ENCODE results near the gene CAMTA1.

DNA sequence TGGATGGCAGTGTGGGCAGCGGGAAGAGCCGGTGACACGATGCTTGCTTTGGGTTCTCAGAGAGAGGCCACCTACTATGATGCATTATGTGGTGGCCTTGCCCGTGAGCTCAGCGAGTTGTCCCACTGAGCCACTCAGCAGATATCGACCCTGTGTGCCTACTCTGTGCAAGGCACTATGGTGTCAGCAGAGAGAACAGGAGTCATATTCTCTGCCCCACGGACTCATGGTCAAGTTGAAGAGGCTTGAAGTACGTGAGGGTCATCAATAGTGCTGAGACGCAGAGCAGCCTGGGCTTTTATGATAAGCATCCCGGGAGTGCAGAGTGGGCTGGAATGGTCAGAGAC lies 466.2 kb downstream of the CAMTA1 start:
- TF ChIP-seq SIN3A (IDR thresholded peaks at IDR 0.05; ENCODE audit: borderline replicate concordance, insufficient read depth, low read depth, low read length) (no peak), POLR2AphosphoS5 (IDR thresholded peaks at IDR 0.05; ENCODE audit: low read depth, low read length) (no peak)
- TF ChIP-seq, protein P1, sequence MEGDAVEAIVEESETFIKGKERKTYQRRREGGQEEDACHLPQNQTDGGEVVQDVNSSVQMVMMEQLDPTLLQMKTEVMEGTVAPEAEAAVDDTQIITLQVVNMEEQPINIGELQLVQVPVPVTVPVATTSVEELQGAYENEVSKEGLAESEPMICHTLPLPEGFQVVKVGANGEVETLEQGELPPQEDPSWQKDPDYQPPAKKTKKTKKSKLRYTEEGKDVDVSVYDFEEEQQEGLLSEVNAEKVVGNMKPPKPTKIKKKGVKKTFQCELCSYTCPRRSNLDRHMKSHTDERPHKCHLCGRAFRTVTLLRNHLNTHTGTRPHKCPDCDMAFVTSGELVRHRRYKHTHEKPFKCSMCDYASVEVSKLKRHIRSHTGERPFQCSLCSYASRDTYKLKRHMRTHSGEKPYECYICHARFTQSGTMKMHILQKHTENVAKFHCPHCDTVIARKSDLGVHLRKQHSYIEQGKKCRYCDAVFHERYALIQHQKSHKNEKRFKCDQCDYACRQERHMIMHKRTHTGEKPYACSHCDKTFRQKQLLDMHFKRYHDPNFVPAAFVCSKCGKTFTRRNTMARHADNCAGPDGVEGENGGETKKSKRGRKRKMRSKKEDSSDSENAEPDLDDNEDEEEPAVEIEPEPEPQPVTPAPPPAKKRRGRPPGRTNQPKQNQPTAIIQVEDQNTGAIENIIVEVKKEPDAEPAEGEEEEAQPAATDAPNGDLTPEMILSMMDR (IDR thresholded peaks at IDR 0.05): no peak
